HG02973 (cell line): ENCODE results near the gene NDUFB8.
"Not testable (repeated sequence)": the region's sequence is repeated elsewhere in the genome, so short reads cannot be mapped to it uniquely, and the experiment has no call there.

Source experiments
- ATAC-seq: cut with Tn5 transposase; IDR thresholded peaks from one replicate; pipeline ENCODE4 v1.9.1; 2021; ENCODE audit warnings: moderate library complexity; ENCODE audit not compliant: unreplicated experiment

NDUFB8 gene

GRCh38 chr10:100529475-100530298, at the start of gene NDUFB8:
NDUFB8 (minus strand) TSS chr10:100529871; CDS start chr10:100529851, 20 bp downstream.
- no peak for ATAC-seq

GRCh38 chr10:100576282-100576635, 46.6 kb upstream of the NDUFB8 start:
- ATAC-seq, result no peak

GRCh38 chr10:100575585-100576281, 46.1 kb upstream of the NDUFB8 start:
- ATAC-seq, result no peak

GRCh38 chr10:100575146-100575545, 45.5 kb upstream of the NDUFB8 start:
- not testable (repeated sequence) for ATAC-seq

- no peak for ATAC-seq
These were observed 41.6 kb upstream of the NDUFB8 start for GRCh38 chr10:100571084-100571856.

- ATAC-seq, result no peak
These were observed 40.8 kb upstream of the NDUFB8 start for GRCh38 chr10:100570506-100570905.

- ATAC-seq, result no peak
These were observed 40.2 kb upstream of the NDUFB8 start for GRCh38 chr10:100569687-100570481.

GRCh38 chr10:100568912-100569311, 39.2 kb upstream of the NDUFB8 start:
- ATAC-seq, result no peak

GRCh38 chr10:100567826-100568225, 38.2 kb upstream of the NDUFB8 start:
- ATAC-seq, result no peak

GRCh38 chr10:100567249-100567648, 37.6 kb upstream of the NDUFB8 start:
- ATAC-seq, result no peak

GRCh38 chr10:100566561-100566960, 36.9 kb upstream of the NDUFB8 start:
- ATAC-seq, result no peak

- ATAC-seq, result no peak
These were observed 35.7 kb upstream of the NDUFB8 start for GRCh38 chr10:100565206-100565985.

- peak; percentile 85 for ATAC-seq
These were observed 32.5 kb upstream of the NDUFB8 start for GRCh38 chr10:100562008-100562672.

- ATAC-seq, result no peak
These were observed 31.3 kb upstream of the NDUFB8 start for GRCh38 chr10:100561005-100561404.

- ATAC-seq, result no peak
These were observed 30.6 kb upstream of the NDUFB8 start for GRCh38 chr10:100560248-100560647.

GRCh38 chr10:100554902-100555301, 25.2 kb upstream of the NDUFB8 start:
- ATAC-seq, result no peak

GRCh38 chr10:100553929-100554328, 24.3 kb upstream of the NDUFB8 start:
- no peak for ATAC-seq

GRCh38 chr10:100551738-100552137, 22.1 kb upstream of the NDUFB8 start:
- ATAC-seq, result no peak

- ATAC-seq, result no peak
These were observed 21.5 kb upstream of the NDUFB8 start for GRCh38 chr10:100551196-100551595.
